ENCODE data around the gene CD274. TPM values are rescaled to one million over a fixed set of nuclear protein-coding genes. Genes with fewer than 3 reads are reported as not detected.
"Not testable (repeated sequence)": the region's sequence is repeated elsewhere in the genome, so short reads cannot be mapped to it uniquely, and the experiment has no call there.

Gene CD274
- total RNA-seq, 4 donors from 2014 or later = 0.90 to 10.2 (median 5.7) TPM

- no peak overlapping the region for H3K4me3 ChIP-seq
- no peak overlapping the region for H3K27ac ChIP-seq
- intact Hi-C loops (cut with DNase I; ENCODE audit: low total_unique reads) = no loop called here
- H3K9me3 ChIP-seq = no peaks in the 10 kb centered on the region
- DNase-seq = no peak
- TF ChIP-seq CTCF (IDR thresholded peaks at IDR 0.05) (no peak), POLR2A (IDR thresholded peaks at IDR 0.05) (no peak)
- H3K27me3 ChIP-seq = no peaks in the 10 kb centered on the region
- H3K36me3 ChIP-seq = no peaks in the 10 kb centered on the region
- no peaks in the 10 kb centered on the region for H3K4me1 ChIP-seq
Observed at GRCh38 chr9:5428172-5428571, 22.2 kb upstream of the CD274 start.

DNA sequence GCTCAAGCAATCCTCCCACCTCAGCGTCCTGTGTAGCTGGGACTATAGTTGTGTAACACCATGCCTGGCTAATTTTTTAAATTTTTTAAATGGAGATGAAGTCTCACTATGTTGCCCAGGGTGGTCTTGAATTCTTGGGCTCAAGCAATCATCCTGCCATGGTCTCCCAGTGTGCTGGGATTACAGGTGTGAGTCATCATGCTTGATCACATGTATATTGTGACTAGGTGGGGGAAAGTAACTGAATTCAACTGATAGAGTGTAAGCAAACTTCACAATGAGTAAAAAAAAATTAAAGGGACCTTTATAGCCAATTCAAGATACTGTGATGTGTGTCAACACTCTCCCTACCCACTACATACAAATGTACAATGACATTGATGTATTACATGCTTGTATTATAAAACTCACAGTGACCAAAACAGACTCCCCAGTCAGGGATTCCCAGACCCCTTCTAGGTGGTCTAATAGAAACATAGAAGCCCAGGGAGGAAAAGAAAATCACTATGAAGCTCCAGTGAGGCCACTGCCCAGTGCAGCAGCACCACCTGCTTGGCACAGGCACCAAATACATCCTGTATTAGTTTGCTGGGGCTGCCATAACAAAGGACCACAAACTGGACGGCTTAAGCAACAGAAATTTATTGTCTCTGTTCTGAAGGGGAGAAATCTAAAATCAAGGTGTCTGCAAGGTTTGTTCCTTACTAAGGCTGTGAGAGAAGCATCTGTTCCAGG lies 21.4 kb upstream of the CD274 start:
- TF ChIP-seq CTCF (IDR thresholded peaks at IDR 0.05) (no peak), POLR2A (IDR thresholded peaks at IDR 0.05) (no peak)
- no peaks in the 10 kb centered on the region for H3K36me3 ChIP-seq
- intact Hi-C loops (cut with DNase I; ENCODE audit: low total_unique reads) = no loop called here

DNA sequence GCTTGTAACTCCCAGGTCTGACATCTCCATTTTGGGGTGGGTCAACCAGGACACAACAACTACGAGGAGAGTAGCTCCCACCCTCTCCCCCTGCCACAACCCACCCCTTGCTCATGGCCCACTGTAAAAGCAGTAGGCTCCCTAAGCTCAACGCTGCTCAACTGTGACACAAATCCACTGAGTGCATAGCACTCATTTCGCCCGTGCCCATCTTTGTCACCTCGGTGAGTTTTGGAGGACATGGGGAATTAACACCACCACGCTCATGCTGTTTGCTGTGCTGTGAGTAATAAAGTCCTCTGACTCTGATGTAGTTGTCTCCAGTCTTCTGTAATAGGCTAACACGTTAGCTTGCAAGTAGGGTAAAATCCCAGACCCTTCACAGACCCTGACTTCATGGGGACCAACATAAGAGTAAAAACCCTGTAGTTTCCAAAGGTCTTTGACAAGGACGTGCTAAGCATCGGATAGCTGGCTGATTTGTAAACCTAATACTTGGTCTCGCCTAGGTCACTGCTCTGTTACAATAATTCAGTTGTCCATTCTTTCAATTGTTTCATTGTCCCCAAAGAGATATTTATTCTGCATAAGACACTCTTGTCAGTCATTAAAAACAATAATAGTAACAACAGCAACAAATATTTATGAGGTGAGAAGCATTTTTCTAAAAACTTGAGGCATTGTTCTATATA lies 20.3 kb upstream of the CD274 start:
- Histone ChIP-seq H3K27ac (no peak overlapping the region), H3K27me3 (no peaks in the 10 kb centered on the region), H3K9me3 (no peaks in the 10 kb centered on the region), H3K4me1 (no peaks in the 10 kb centered on the region), H3K36me3 (no peaks in the 10 kb centered on the region), H3K4me3 (no peak overlapping the region)
- intact Hi-C loops (cut with DNase I; ENCODE audit: low total_unique reads) = no loop called here
- TF ChIP-seq CTCF (IDR thresholded peaks at IDR 0.05) = no peak
- no peak for TF ChIP-seq POLR2A (IDR thresholded peaks at IDR 0.05)
- no peak for DNase-seq

More for the DNA sequence above, 21.4 kb upstream of the CD274 start:
- H3K4me1 ChIP-seq = no peaks in the 10 kb centered on the region
- no peak for DNase-seq
- H3K27me3 ChIP-seq = no peaks in the 10 kb centered on the region
- no peak overlapping the region for H3K4me3 ChIP-seq
- H3K9me3 ChIP-seq = no peaks in the 10 kb centered on the region
- H3K27ac ChIP-seq = no peak overlapping the region

GRCh38 chr9:5430912-5431311 lies 19.4 kb upstream of the CD274 start:
- DNase-seq = no peak
- H3K27me3 ChIP-seq = no peaks in the 10 kb centered on the region
- no peak overlapping the region for H3K27ac ChIP-seq
- TF ChIP-seq CTCF (IDR thresholded peaks at IDR 0.05) (no peak), POLR2A (IDR thresholded peaks at IDR 0.05) (no peak)
- H3K4me3 ChIP-seq = no peak overlapping the region
- intact Hi-C loops (cut with DNase I; ENCODE audit: low total_unique reads) = no loop called here
- H3K36me3 ChIP-seq = no peaks in the 10 kb centered on the region
- H3K9me3 ChIP-seq = no peaks in the 10 kb centered on the region
- no peaks in the 10 kb centered on the region for H3K4me1 ChIP-seq

- DNase-seq; H3K27ac ChIP-seq; H3K9me3 ChIP-seq; H3K4me1 ChIP-seq; H3K36me3 ChIP-seq; H3K4me3 ChIP-seq; H3K27me3 ChIP-seq; intact Hi-C loops (cut with DNase I; ENCODE audit: low total_unique reads): not testable (repeated sequence)
Observed at GRCh38 chr9:5432890-5433289, 17.5 kb upstream of the CD274 start.

GRCh38 chr9:5433328-5433727 lies 17.0 kb upstream of the CD274 start:
- intact Hi-C loops (cut with DNase I; ENCODE audit: low total_unique reads); H3K4me1 ChIP-seq: not testable (repeated sequence)

GRCh38 chr9:5433841-5434810 lies 16.2 kb upstream of the CD274 start:
- H3K9me3 ChIP-seq; H3K36me3 ChIP-seq; intact Hi-C loops (cut with DNase I; ENCODE audit: low total_unique reads); H3K27me3 ChIP-seq; H3K27ac ChIP-seq; H3K4me1 ChIP-seq; DNase-seq; H3K4me3 ChIP-seq: not testable (repeated sequence)

More at GRCh38 chr9:5433328-5433727, 17.0 kb upstream of the CD274 start:
- H3K4me3 ChIP-seq, H3K27me3 ChIP-seq, DNase-seq, H3K27ac ChIP-seq, H3K36me3 ChIP-seq, H3K9me3 ChIP-seq: not testable (repeated sequence)
